HL-60 (cell line): Measurements from ENCODE around the gene CBLN2.

Experiments used
- REST ChIP-seq: IDR thresholded peaks from 2 replicates; pipeline ENCODE4 v1.6.1; 2012; ENCODE audit warnings: low read depth; ENCODE audit not compliant: insufficient replicate concordance
- TF ChIP-seq, protein P1 (sequence below): IDR thresholded peaks from one replicate; pipeline ENCODE4 v1.5.1; 2011; ENCODE audit warnings: low read length, control low read depth, inconsistent platforms; ENCODE audit not compliant: insufficient read depth

- TF ChIP-seq, protein P1, sequence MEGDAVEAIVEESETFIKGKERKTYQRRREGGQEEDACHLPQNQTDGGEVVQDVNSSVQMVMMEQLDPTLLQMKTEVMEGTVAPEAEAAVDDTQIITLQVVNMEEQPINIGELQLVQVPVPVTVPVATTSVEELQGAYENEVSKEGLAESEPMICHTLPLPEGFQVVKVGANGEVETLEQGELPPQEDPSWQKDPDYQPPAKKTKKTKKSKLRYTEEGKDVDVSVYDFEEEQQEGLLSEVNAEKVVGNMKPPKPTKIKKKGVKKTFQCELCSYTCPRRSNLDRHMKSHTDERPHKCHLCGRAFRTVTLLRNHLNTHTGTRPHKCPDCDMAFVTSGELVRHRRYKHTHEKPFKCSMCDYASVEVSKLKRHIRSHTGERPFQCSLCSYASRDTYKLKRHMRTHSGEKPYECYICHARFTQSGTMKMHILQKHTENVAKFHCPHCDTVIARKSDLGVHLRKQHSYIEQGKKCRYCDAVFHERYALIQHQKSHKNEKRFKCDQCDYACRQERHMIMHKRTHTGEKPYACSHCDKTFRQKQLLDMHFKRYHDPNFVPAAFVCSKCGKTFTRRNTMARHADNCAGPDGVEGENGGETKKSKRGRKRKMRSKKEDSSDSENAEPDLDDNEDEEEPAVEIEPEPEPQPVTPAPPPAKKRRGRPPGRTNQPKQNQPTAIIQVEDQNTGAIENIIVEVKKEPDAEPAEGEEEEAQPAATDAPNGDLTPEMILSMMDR = peak; percentile 40
- no peak for TF ChIP-seq REST
These were observed at the start of gene CBLN2 for GRCh38 chr18:72544092-72544886.
